K562 (cell line): ENCODE data around the gene POU2F3. TPM values are rescaled to one million over a fixed set of nuclear protein-coding genes. Genes with fewer than 3 reads are reported as not detected.

Experiments
- BRD9 ChIP-seq: fragments of 450-650 bp; IDR thresholded peaks from 2 replicates; pipeline ENCODE4 v1.6.1; 2018; ENCODE audit warnings: low read depth; ENCODE audit not compliant: partially characterized antibody
- CBX1 ChIP-seq: sonication (generic); IDR thresholded peaks from 2 replicates; pipeline ENCODE4 v1.6.1; 2016; ENCODE audit warnings: antibody characterized with exemption, low read depth, mild to moderate bottlenecking
- CEBPG ChIP-seq, 3 experiments: fragments of 200-800 bp in 1 of 3; sonication (Bioruptor generic) in 1 of 3; sonication (generic) in 1 of 3; formaldehyde crosslinking in 1 of 3; IDR thresholded peaks in 2 of 3; conservative IDR thresholded peaks in 1 of 3; 2 replicates each; pipeline versions ENCODE4 v1.6.1 to v1.8.0; 2016 to 2022; ENCODE audit warnings: missing compliant biosample characterization in 2 of 3, missing genetic modification characterization in 2 of 3, mild to moderate bottlenecking in 1 of 3, missing genetic modification reagents in 1 of 3
- ETV1 ChIP-seq: fragments of 450-650 bp; conservative IDR thresholded peaks from 2 replicates; pipeline ENCODE4 v1.6.1; 2016; ENCODE audit warnings: missing genetic modification characterization, control low read depth, low read depth, missing compliant biosample characterization
- EZH2 ChIP-seq: IDR thresholded peaks from 2 replicates; pipeline ENCODE4 v1.6.1; 2012; ENCODE audit warnings: low read depth, mild to moderate bottlenecking, inconsistent platforms, low read length, borderline replicate concordance
- FOXK2 ChIP-seq, 2 experiments: fragments of 450-650 bp; IDR thresholded peaks in 1 of 2; conservative IDR thresholded peaks in 1 of 2; 2 replicates each; pipeline ENCODE4 v1.6.1; 2016; ENCODE audit warnings: low read depth in 2 of 2, mild to moderate bottlenecking in 1 of 2
- GATAD2A ChIP-seq: fragments of 450-650 bp; IDR thresholded peaks from 2 replicates; pipeline ENCODE4 v1.6.1; 2017
- GMEB1 ChIP-seq: fragments of 250-450 bp; sonication (Bioruptor Pico); IDR thresholded peaks from 2 replicates; pipeline ENCODE4 v1.4.0; 2020; ENCODE audit warnings: mild to moderate bottlenecking
- HMG20A ChIP-seq: fragments of 450-650 bp; formaldehyde crosslinking; conservative IDR thresholded peaks from 2 replicates; pipeline ENCODE4 v1.4.0; 2020; ENCODE audit warnings: mild to moderate bottlenecking, mixed read lengths
- HMG20B ChIP-seq: fragments of 250-450 bp; sonication (Bioruptor Pico); IDR thresholded peaks from 2 replicates; pipeline ENCODE4 v1.5.0; 2021; ENCODE audit warnings: mild to moderate bottlenecking
- KLF10 ChIP-seq: fragments of 250-450 bp; sonication (Bioruptor Pico); IDR thresholded peaks from 2 replicates; pipeline ENCODE4 v1.6.1; 2021; ENCODE audit warnings: matching md5 sums
- NR2C2 ChIP-seq, 2 experiments: fragments of 200-800 bp in 1 of 2; sonication (Bioruptor generic) in 1 of 2; sonication (generic) in 1 of 2; formaldehyde crosslinking in 1 of 2; IDR thresholded peaks; 2 replicates each; pipeline versions ENCODE4 v1.6.1 to v1.8.0; 2016 to 2022; ENCODE audit warnings: mild to moderate bottlenecking in 1 of 2, missing compliant biosample characterization in 1 of 2, missing genetic modification characterization in 1 of 2, missing genetic modification reagents in 1 of 2
- PRDM10 ChIP-seq: fragments of 450-650 bp; IDR thresholded peaks from 2 replicates; pipeline ENCODE4 v1.6.1; 2018; ENCODE audit not compliant: partially characterized antibody
- RAD51 ChIP-seq: fragments of 450-650 bp; IDR thresholded peaks from 2 replicates; pipeline ENCODE4 v1.7.1; 2016; ENCODE audit warnings: low read depth, mild to moderate bottlenecking, borderline replicate concordance
- RBM22 ChIP-seq: fragments of 200-400 bp; formaldehyde crosslinking; IDR thresholded peaks from 2 replicates; pipeline ENCODE4 v1.6.1; 2018; ENCODE audit warnings: low read length, low read depth; ENCODE audit not compliant: poor library complexity, severe bottlenecking
- SMAD3 ChIP-seq: fragments of 450-650 bp; formaldehyde crosslinking; conservative IDR thresholded peaks from 2 replicates; pipeline ENCODE4 v1.4.0; 2020; ENCODE audit warnings: mild to moderate bottlenecking
- TCF3 ChIP-seq: sonication (generic); formaldehyde crosslinking; IDR thresholded peaks from 2 replicates; pipeline ENCODE4 v1.4.0; 2020; ENCODE audit warnings: mild to moderate bottlenecking, missing genetic modification reagents
- TRIM24 ChIP-seq, 2 experiments: fragments of 450-650 bp; IDR thresholded peaks; 2 replicates each; pipeline ENCODE4 v1.6.1; 2016
- ZBED1 ChIP-seq: IDR thresholded peaks from 2 replicates; pipeline ENCODE4 v1.6.1; 2014
- ZNF398 ChIP-seq: fragments of 250-450 bp; sonication (Bioruptor Pico); IDR thresholded peaks from 2 replicates; pipeline ENCODE4 v1.8.0; 2021; ENCODE audit warnings: moderate library complexity, mild to moderate bottlenecking, inconsistent platforms
- ZNF507 ChIP-seq: conservative IDR thresholded peaks from 2 replicates; pipeline ENCODE4 v1.6.1; 2017; ENCODE audit warnings: missing genetic modification characterization, missing compliant biosample characterization
- polyA plus RNA-seq, 8 experiments: library from polyadenylated mRNA; depleted of rRNA in 4 of 8; stranded (reverse) in 5 of 8; unstranded in 3 of 8; fragments of >200 nt; fragmentation: Nextera tagmentation in 2 of 8; fragmentation: Illumina TruSeq in 1 of 8; extraction: Ambion mirVana in 2 of 8; extraction: Trizol in 1 of 8; gene quantifications; 2 replicates each; pipeline versions ENCODE4 v1.2.1 to v1.2.3, GENCODE V29; 2011 to 2014; ENCODE audit warnings: inconsistent platforms in 1 of 8, missing spikeins in 1 of 8
- total RNA-seq, 7 experiments: library from RNA; depleted of rRNA in 6 of 7; stranded (reverse); fragments of >200 nt in 6 of 7; fragmentation: Illumina TruSeq in 2 of 7; extraction: Trizol in 2 of 7; gene quantifications; 2 replicates each; pipeline versions ENCODE4 v1.2.1 to v1.2.3, GENCODE V29; 2011 to 2021; ENCODE audit warnings: low replicate concordance in 1 of 7

POU2F3 gene
- total and polyA plus RNA-seq, 9 of the 15 experiments (the other 6 are each of a cell fraction or from before 2014, with no cell fraction given), result not detected

GRCh38 chr11:120335908-120336640, 96.1 kb downstream of the POU2F3 start, which contains the start of gene ARHGEF12 (continued):
- no peak for TF ChIP-seq NR2C2 (CRISPR knock-in tag; IDR thresholded peaks at IDR 0.05)
- TF ChIP-seq NR2C2 (tag; IDR thresholded peaks at IDR 0.05), result peak; percentile 63
- no peak for TF ChIP-seq ZNF507
- TF ChIP-seq FOXK2 (conservative IDR thresholded peaks at IDR 0.05 in 1 of 2, IDR thresholded peaks at IDR 0.05 in 1 of 2; ENCODE audit: low read depth in 2 of 2), result peak in 1 of 2 experiments; percentile 30; a peak in 1 of 4 replicates
- peak; percentile 95 for TF ChIP-seq GATAD2A
- TF ChIP-seq RBM22, result peak; percentile 65
- TF ChIP-seq CEBPG (CRISPR knock-in tag; IDR thresholded peaks at IDR 0.05), result no peak
- peak in 1 of 2 experiments; percentile 65; a peak in 2 of 4 replicates for TF ChIP-seq CEBPG (tag; conservative IDR thresholded peaks at IDR 0.05 in 1 of 2, IDR thresholded peaks at IDR 0.05 in 1 of 2)
- TF ChIP-seq PRDM10, result peak; percentile 32
- no peak for TF ChIP-seq ZNF398 (CRISPR knock-in tag)
- peak; percentile 77 for TF ChIP-seq BRD9
- no peak for TF ChIP-seq KLF10 (CRISPR knock-in tag)
- TF ChIP-seq EZH2, result no peak
- TF ChIP-seq ETV1 (tag), result peak; percentile 77
- peak; percentile 78 for TF ChIP-seq CBX1
- peak; percentile 36; the same call in 1 of the 2 replicates for TF ChIP-seq RAD51
- 0 out of 2 replicates have a peak, but pooled peaks have one; percentile 34 for TF ChIP-seq GMEB1 (CRISPR knock-in tag)
- TF ChIP-seq SMAD3 (CRISPR knock-in tag), result peak; percentile 56; the same call in 1 of the 2 replicates
- TF ChIP-seq TCF3 (CRISPR knock-in tag), result peak; percentile 38; the same call in 1 of the 2 replicates
- TF ChIP-seq HMG20A (CRISPR knock-in tag), result no peak
- TF ChIP-seq HMG20B (CRISPR knock-in tag), result no peak
- no peak for TF ChIP-seq ZBED1
- peak in 1 of 2 experiments; percentile 59; a peak in 2 of 4 replicates for TF ChIP-seq TRIM24 (IDR thresholded peaks at IDR 0.05)
